OCI-LY1 (cell line): ENCODE results near the gene HOXA4.

Experiments
- H2AFZ ChIP-seq: fragments of 200-600 bp; sonication (generic), shearing (Covaris generic); 2 replicates; pipeline ENCODE4 v1.6.0; 2014; ENCODE audit warnings: antibody characterized with exemption, mild to moderate bottlenecking, low read length
- H3F3A ChIP-seq: fragments of 200-600 bp; sonication (generic), shearing (Covaris generic); 2 replicates; pipeline ENCODE4 v1.6.0; 2014; ENCODE audit warnings: mild to moderate bottlenecking, antibody characterized with exemption, low read length, moderate library complexity; ENCODE audit not compliant: insufficient read depth
- H3K27ac ChIP-seq: fragments of 200-600 bp; sonication (generic); 2 replicates; pipeline ENCODE4 v1.5.1; 2014; ENCODE audit warnings: low read length, mixed run types, mild to moderate bottlenecking, low read depth; ENCODE audit not compliant: poor library complexity, severe bottlenecking
- H3K27me3 ChIP-seq: fragments of 200-600 bp; sonication (generic); 2 replicates; pipeline ENCODE4 v1.6.0; 2014; ENCODE audit warnings: antibody characterized with exemption, mild to moderate bottlenecking, low read length, moderate library complexity; ENCODE audit not compliant: insufficient read depth
- H3K36me3 ChIP-seq: fragments of 200-600 bp; sonication (generic); 2 replicates; pipeline ENCODE4 v1.6.1; 2014; ENCODE audit warnings: mild to moderate bottlenecking, antibody characterized with exemption, low read length, moderate library complexity, mixed read lengths; ENCODE audit not compliant: insufficient read depth
- H3K4me1 ChIP-seq: fragments of 200-600 bp; sonication (generic); 2 replicates; pipeline ENCODE4 v1.5.1; 2014; ENCODE audit warnings: mild to moderate bottlenecking, low read length, moderate library complexity; ENCODE audit not compliant: insufficient read depth, severe bottlenecking
- H3K4me2 ChIP-seq: fragments of 200-600 bp; sonication (generic), shearing (Covaris generic); 2 replicates; pipeline ENCODE4 v1.6.1; 2014; ENCODE audit warnings: low read length
- H3K4me3 ChIP-seq: fragments of 200-600 bp; sonication (generic); 2 replicates; pipeline ENCODE4 v1.5.1; 2014; ENCODE audit warnings: low read length, low read depth, mild to moderate bottlenecking, mixed read lengths; ENCODE audit not compliant: poor library complexity, severe bottlenecking
- H3K79me2 ChIP-seq: fragments of 200-600 bp; shearing (Covaris generic); 2 replicates; pipeline ENCODE4 v1.6.1; 2016; ENCODE audit warnings: mixed run types, low read length, mixed read lengths; ENCODE audit not compliant: insufficient read depth
- H3K9ac ChIP-seq: fragments of 200-600 bp; sonication (generic), shearing (Covaris generic); 2 replicates; pipeline ENCODE4 v1.6.1; 2014; ENCODE audit warnings: mild to moderate bottlenecking, low read length, mixed read lengths
- H3K9me2 ChIP-seq: fragments of 200-600 bp; sonication (generic), shearing (Covaris generic); 2 replicates; pipeline ENCODE4 v1.6.1; 2014; ENCODE audit warnings: low read depth, mild to moderate bottlenecking, low read length, mixed read lengths
- H3K9me3 ChIP-seq: fragments of 200-600 bp; shearing (Covaris generic); 2 replicates; pipeline ENCODE4 v1.6.1; 2014; ENCODE audit warnings: low read length, mixed read lengths
- H4K20me1 ChIP-seq: fragments of 200-600 bp; sonication (generic), shearing (Covaris generic); 2 replicates; pipeline ENCODE4 v1.6.0; 2016; ENCODE audit warnings: mild to moderate bottlenecking, low read length; ENCODE audit not compliant: insufficient read depth
- EZH2 ChIP-seq: fragments of 200-600 bp; sonication (generic), shearing (Covaris generic); IDR thresholded peaks from 2 replicates; pipeline ENCODE4 v1.8.0; 2017; ENCODE audit warnings: borderline replicate concordance, mixed run types, mild to moderate bottlenecking, antibody characterized with exemption, low read length, moderate library complexity, mixed read lengths
- TF ChIP-seq, protein P1 (sequence below): fragments of 200-600 bp; sonication (generic), shearing (Covaris generic); IDR thresholded peaks from 2 replicates; pipeline ENCODE4 v1.5.1; 2017; ENCODE audit warnings: mild to moderate bottlenecking, antibody characterized with exemption, low read length, moderate library complexity, mixed read lengths

HOXA4 gene

DNA sequence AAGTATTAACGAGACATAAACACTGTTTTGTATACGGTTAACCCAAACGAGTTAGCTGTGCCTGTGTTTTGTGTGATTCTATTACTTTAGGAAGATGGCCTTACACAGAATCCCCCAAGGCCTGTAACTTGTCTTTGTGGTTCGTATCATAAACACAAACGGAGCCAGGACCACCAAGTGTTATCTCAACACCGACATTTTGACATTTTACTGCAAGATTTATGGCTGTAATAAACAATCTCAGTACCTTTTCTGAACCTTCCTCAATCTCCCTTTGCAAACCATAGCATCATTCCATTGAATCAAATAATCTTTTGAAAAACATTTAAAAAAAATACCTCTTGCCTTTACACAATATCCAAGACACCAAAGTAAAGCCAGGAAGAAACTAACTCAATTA lies 2.4 kb upstream of the HOXA4 start:
- Histone ChIP-seq H3K9ac (no peak overlapping the region), H2AFZ (no peak overlapping the region), H3K36me3 (no peaks in the 10 kb centered on the region), H3K79me2 (no peaks in the 10 kb centered on the region), H3F3A (no peaks in the 10 kb centered on the region), H3K4me3 (no peak overlapping the region), H3K4me2 (no peak overlapping the region), H3K27me3 (no peaks in the 10 kb centered on the region), H3K27ac (no peak overlapping the region), H4K20me1 (no peaks in the 10 kb centered on the region), H3K4me1 (no peaks in the 10 kb centered on the region), H3K9me2 (no peaks in the 10 kb centered on the region), H3K9me3 (no peaks in the 10 kb centered on the region)
- no peak for TF ChIP-seq EZH2
- TF ChIP-seq, protein P1, sequence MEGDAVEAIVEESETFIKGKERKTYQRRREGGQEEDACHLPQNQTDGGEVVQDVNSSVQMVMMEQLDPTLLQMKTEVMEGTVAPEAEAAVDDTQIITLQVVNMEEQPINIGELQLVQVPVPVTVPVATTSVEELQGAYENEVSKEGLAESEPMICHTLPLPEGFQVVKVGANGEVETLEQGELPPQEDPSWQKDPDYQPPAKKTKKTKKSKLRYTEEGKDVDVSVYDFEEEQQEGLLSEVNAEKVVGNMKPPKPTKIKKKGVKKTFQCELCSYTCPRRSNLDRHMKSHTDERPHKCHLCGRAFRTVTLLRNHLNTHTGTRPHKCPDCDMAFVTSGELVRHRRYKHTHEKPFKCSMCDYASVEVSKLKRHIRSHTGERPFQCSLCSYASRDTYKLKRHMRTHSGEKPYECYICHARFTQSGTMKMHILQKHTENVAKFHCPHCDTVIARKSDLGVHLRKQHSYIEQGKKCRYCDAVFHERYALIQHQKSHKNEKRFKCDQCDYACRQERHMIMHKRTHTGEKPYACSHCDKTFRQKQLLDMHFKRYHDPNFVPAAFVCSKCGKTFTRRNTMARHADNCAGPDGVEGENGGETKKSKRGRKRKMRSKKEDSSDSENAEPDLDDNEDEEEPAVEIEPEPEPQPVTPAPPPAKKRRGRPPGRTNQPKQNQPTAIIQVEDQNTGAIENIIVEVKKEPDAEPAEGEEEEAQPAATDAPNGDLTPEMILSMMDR: no peak

DNA sequence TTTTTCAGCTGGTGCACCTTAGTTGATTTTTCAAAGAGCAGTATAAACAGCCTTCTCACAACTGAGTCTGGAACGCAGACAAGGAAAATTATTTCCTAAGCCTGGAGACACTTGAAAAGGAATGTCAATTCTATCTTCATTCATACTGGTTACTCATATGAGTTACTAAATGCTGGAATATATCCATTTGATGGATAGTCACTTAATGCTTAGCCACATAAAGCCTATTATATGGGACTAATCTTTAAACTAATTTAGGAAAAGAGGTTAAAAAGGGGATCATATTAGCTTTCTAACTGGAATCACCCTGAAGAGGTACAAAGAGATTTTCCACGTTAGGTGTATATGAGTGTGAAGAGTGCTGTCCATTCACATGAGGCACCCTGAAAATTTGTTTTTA lies 1.7 kb upstream of the HOXA4 start:
- H3K36me3 ChIP-seq: no peaks in the 10 kb centered on the region
- no peaks in the 10 kb centered on the region for H3K9me3 ChIP-seq
- no peak for TF ChIP-seq EZH2
- TF ChIP-seq, protein P1: no peak
- H3K9ac ChIP-seq: no peak overlapping the region
- H4K20me1 ChIP-seq: no peaks in the 10 kb centered on the region
- no peaks in the 10 kb centered on the region for H3K27me3 ChIP-seq
- no peaks in the 10 kb centered on the region for H3K79me2 ChIP-seq
- H3F3A ChIP-seq: no peaks in the 10 kb centered on the region
- no peak overlapping the region for H2AFZ ChIP-seq
- no peak overlapping the region for H3K27ac ChIP-seq
- no peak overlapping the region for H3K4me3 ChIP-seq
- no peak overlapping the region for H3K4me2 ChIP-seq
- H3K9me2 ChIP-seq: no peaks in the 10 kb centered on the region
- H3K4me1 ChIP-seq: no peaks in the 10 kb centered on the region

- no peaks in the 10 kb centered on the region for H3K9me3 ChIP-seq
- H3K9ac ChIP-seq: no peak overlapping the region
- H3K79me2 ChIP-seq: no peaks in the 10 kb centered on the region
- H3K27me3 ChIP-seq: no peaks in the 10 kb centered on the region
- H3K4me1 ChIP-seq: no peaks in the 10 kb centered on the region
- no peak overlapping the region for H3K4me3 ChIP-seq
- H3F3A ChIP-seq: no peaks in the 10 kb centered on the region
- H4K20me1 ChIP-seq: no peaks in the 10 kb centered on the region
- H3K27ac ChIP-seq: no peak overlapping the region
- TF ChIP-seq EZH2: no peak
- TF ChIP-seq, protein P1: no peak
- H3K36me3 ChIP-seq: no peaks in the 10 kb centered on the region
- H3K9me2 ChIP-seq: no peaks in the 10 kb centered on the region
- H3K4me2 ChIP-seq: no peak overlapping the region
- H2AFZ ChIP-seq: no peak overlapping the region
These were observed 848 bp upstream of the HOXA4 start for GRCh38 chr7:27131390-27131819.
